ENCODE data around the gene XRCC6. TPM values are rescaled to one million over a fixed set of nuclear protein-coding genes. Genes with fewer than 3 reads are reported as not detected.

Gene XRCC6
- total and polyA plus RNA-seq, 3 donors from 2014 or later, result 290 to 621 (median 317) TPM

DNA sequence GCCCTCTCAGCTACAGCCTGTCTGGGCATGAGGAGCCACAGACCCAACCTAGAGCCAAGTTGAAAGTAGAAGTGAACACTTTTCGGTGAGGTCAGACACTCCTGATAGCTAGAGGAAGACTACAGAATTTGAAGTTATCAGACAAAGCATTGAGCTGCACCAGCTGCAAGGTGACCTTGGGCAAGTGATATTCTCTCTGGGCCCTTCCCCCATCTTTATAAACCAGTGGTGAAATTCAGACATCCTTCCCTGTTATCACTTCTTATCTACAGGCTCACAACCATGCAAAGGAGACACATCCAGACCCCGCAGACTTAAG lies 23.5 kb upstream of the XRCC6 start:
- Histone ChIP-seq H3K27ac (peak overlapping the region in 1 of 2 donors; percentile 18), H3K4me1 (peaks cover 9% of the 10 kb centered on the region), H3K4me3 (no peak overlapping the region), H3K36me3 (ENCODE audit: low read depth, missing control alignments) (no peaks in the 10 kb centered on the region), H3K27me3 (no peaks in the 10 kb centered on the region), H3K9me3 (no peaks in the 10 kb centered on the region)
- no peak for DNase-seq
- intact Hi-C loops (cut with DNase I; ENCODE audit: low total_unique reads), result no loop called here
- TF ChIP-seq, protein P1, sequence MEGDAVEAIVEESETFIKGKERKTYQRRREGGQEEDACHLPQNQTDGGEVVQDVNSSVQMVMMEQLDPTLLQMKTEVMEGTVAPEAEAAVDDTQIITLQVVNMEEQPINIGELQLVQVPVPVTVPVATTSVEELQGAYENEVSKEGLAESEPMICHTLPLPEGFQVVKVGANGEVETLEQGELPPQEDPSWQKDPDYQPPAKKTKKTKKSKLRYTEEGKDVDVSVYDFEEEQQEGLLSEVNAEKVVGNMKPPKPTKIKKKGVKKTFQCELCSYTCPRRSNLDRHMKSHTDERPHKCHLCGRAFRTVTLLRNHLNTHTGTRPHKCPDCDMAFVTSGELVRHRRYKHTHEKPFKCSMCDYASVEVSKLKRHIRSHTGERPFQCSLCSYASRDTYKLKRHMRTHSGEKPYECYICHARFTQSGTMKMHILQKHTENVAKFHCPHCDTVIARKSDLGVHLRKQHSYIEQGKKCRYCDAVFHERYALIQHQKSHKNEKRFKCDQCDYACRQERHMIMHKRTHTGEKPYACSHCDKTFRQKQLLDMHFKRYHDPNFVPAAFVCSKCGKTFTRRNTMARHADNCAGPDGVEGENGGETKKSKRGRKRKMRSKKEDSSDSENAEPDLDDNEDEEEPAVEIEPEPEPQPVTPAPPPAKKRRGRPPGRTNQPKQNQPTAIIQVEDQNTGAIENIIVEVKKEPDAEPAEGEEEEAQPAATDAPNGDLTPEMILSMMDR (IDR thresholded peaks at IDR 0.05), result peak in 1 of 3 experiments; percentile 1
- TF ChIP-seq POLR2A (IDR thresholded peaks at IDR 0.05), result no peak
- 43 to 60% methylated on average over 2 of the region's 2 CpGs for WGBS, 2 donors

- DNase-seq, result no peak
- TF ChIP-seq, protein P1 (IDR thresholded peaks at IDR 0.05), result no peak
- no peak for TF ChIP-seq POLR2A (IDR thresholded peaks at IDR 0.05)
- no peak overlapping the region for H3K4me3 ChIP-seq
- 70 to 77% methylated on average over 5 of the region's 5 CpGs for WGBS, 2 donors
- intact Hi-C loops (cut with DNase I; ENCODE audit: low total_unique reads), result no loop called here
- H3K36me3 ChIP-seq (ENCODE audit: low read depth, missing control alignments), result no peaks in the 10 kb centered on the region
- no peaks in the 10 kb centered on the region for H3K9me3 ChIP-seq
- peaks cover 9% of the 10 kb centered on the region for H3K4me1 ChIP-seq
- no peak overlapping the region for H3K27ac ChIP-seq
- H3K27me3 ChIP-seq, result no peaks in the 10 kb centered on the region
Observed at GRCh38 chr22:41598081-41598480, 23.0 kb upstream of the XRCC6 start.

DNA sequence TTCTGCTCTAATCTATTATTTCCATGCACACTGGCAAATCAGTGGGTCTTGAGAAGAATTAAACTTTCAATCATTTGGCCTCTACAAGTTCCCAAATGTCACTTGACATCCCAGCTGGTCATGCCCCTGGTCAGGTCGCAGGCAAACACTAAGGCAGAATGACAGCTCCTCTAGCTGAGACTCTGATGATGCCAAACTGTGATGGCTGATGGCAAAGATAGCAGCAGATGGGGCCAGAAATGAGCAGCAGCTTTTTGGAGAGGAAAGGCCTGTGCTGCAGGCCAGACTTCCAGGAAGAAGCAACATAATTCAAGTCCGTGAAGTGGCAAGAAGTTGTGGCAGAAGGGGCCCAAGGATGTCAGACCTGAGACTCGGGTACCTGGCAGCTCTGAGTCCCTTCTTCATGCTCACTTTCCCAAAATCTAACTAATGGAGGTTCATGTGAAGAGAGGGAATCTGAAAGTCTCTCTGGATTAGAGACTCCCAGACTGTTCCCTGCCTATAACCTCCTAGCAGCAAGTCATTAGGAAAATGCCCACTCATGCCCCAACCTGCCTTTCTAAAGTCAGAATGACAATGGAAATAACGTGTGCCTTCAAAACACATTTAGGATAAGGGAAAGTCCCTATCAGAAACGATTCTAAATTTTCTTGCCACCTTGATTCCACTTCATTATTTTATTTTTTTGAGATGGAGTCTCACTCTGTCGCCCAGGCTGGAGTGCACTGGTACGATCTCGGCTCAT lies 22.0 kb upstream of the XRCC6 start:
- no peaks in the 10 kb centered on the region for H3K27me3 ChIP-seq
- H3K4me3 ChIP-seq, result no peak overlapping the region
- no peaks in the 10 kb centered on the region for H3K36me3 ChIP-seq (ENCODE audit: low read depth, missing control alignments)
- WGBS, 2 donors, result 90 to 91% methylated on average over 8 of the region's 8 CpGs
- intact Hi-C loops (cut with DNase I; ENCODE audit: low total_unique reads), result no loop called here
- TF ChIP-seq, protein P1 (IDR thresholded peaks at IDR 0.05), result no peak
- no peak for TF ChIP-seq POLR2A (IDR thresholded peaks at IDR 0.05)
- peaks cover 9% of the 10 kb centered on the region for H3K4me1 ChIP-seq
- no peak for DNase-seq
- H3K9me3 ChIP-seq, result no peaks in the 10 kb centered on the region
- H3K27ac ChIP-seq, result no peak overlapping the region

- no peaks in the 10 kb centered on the region for H3K36me3 ChIP-seq (ENCODE audit: low read depth, missing control alignments)
- 91 to 93% methylated on average over 7 to 8 of the region's 8 CpGs for WGBS, 2 donors
- intact Hi-C loops (cut with DNase I; ENCODE audit: low total_unique reads), result no loop called here
Observed at GRCh38 chr22:41600976-41601375, 20.1 kb upstream of the XRCC6 start.

More at GRCh38 chr22:41600976-41601375, 20.1 kb upstream of the XRCC6 start:
- no peak overlapping the region for H3K4me3 ChIP-seq
- TF ChIP-seq POLR2A (IDR thresholded peaks at IDR 0.05), result no peak
- TF ChIP-seq, protein P1 (IDR thresholded peaks at IDR 0.05), result no peak
- no peaks in the 10 kb centered on the region for H3K9me3 ChIP-seq
- H3K4me1 ChIP-seq, result peaks cover 9% of the 10 kb centered on the region
- no peaks in the 10 kb centered on the region for H3K27me3 ChIP-seq
- no peak overlapping the region for H3K27ac ChIP-seq
- DNase-seq, result no peak

Data from testis (tissue), 3 donors.